ENCODE results near the gene LRP1B.
"Not testable (repeated sequence)": the region's sequence is repeated elsewhere in the genome, so short reads cannot be mapped to it uniquely, and the experiment has no call there.

The LRP1B gene

DNA sequence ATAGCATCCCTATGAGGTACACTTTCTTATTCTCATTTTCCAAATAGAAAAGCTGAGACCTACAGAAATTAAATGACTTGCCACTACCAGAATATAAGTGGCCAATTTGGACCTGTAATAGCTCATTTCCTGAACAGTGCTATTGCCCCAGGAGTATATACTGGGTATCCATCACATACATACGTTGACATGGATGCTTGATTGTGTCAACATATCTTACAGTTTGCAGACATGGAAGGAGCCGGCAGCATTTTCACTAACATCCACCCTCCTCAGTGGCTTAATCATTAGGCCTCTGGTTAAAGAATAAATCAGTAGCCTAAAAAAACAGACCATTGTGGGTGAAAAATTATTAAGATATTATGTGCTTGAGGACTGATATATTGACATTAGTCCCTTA, 829.3 kb downstream of the LRP1B start:
- no peak for DNase-seq (ENCODE audit: low spot score)

DNA sequence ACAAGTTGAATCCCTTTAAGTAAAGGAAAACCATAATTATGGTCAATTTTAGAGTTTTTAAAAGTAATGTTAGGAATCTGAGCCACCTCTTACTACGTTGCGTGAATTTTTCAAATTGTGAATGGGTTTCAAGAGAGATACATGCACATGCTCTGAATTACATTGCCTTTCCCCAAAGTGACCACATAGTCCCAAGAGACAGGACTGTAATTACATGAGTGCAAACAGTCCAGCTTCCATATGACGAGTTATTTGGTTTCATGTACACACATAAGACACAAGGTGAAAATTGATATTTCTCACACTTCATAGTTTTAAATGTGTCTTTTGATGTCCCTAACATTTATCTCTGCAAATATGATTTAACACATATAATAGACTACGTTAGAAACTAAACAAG, 850.8 kb downstream of the LRP1B start:
- no peak for DNase-seq (ENCODE audit: low spot score)

DNA sequence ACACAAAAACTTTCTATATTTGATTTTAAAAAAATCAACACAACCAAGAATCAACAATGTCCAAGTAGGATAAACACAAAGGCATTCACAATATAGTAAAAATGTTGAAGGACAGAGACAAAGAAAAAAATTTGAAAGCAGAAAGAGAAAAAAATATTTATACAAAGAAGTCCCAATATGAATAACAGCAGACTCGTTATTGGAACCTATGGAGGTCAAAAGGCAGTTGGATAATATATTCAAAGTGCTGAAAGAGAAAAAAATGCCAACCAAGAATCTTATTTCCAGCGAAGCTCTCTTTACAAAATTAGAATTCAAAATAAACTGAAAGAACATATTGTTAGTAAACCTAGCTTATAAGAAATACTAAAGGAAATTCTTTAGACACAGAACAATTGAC, 859.5 kb downstream of the LRP1B start:
- no peak for DNase-seq (ENCODE audit: low spot score)

DNA sequence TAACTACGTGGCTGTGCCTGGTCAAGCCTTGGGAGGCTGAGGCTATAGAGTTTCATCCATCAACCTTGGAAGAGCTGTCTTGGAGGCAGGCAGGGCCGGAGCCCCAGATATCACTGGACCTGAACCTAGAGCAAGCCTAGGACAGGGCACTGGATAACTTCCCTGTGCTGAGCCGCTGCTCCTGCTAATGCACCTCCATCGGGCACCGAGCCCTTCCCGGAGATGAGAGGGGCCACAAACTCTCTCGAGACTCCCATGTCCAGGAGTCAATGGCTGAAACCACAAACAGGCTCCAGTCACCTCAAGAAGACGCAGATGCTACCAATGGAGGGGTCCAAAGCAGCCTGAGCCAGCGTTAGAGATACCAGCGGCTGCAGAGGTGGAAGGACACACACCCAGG, 866.0 kb downstream of the LRP1B start:
- no peak for DNase-seq (ENCODE audit: low spot score)

DNA sequence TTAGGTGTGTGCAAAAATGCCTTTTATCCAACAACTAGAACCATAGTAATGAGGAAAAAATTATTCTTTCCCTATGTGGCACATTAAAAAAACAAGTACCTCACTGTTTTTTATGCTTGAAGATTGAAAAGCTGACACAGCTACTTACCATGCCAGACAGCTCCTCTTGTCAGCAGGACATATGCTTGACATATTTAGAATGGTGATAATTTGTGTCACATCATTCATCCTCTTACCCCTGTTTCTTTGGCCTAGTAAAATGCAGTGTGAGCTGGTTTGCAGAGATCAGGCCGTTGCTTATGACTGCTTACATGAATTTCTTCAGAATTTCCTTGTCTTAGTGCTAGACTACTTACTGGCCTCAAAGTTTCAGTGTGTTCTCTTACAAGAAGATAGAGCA, 869.9 kb downstream of the LRP1B start:
- no peak for DNase-seq (ENCODE audit: low spot score)

DNA sequence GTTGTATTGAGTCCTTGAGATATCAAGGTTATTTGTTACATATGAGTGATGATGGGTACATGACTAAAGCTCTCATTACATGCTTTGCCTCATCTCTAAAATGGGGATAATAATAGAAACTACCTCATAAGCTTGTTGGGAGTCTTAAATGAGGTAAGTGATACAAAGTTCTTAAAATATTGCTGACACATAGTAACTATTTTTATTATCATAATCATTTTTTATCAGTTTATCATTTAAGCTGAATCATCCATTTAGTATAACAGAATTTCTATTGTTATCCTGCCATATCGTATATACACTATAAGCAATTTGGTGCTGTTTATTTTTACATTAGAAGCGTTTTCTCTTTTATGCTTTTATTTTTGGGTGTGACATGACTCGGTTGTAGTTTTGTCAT, 871.1 kb downstream of the LRP1B start:
- no peak for DNase-seq (ENCODE audit: low spot score)

DNA sequence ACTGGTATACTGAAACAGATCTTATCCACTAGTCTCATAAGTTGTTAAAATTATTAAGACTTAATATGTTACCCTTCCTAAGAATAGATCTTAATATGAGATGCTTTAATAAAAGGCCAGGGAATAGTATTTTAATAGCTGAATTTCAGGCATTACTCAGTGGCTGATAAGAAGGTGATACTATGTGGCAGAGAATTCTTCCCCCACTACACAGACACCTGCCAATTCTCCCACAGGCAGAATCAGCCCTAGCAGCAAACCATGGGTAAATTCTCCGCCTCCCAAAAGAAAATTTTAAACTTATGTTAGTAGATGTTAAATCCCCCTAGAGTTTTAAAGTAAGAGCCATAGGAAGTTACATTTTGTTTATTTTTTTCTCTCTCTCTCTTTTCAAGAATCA, 888.8 kb downstream of the LRP1B start:
- DNase-seq (ENCODE audit: low spot score) = no peak

DNA sequence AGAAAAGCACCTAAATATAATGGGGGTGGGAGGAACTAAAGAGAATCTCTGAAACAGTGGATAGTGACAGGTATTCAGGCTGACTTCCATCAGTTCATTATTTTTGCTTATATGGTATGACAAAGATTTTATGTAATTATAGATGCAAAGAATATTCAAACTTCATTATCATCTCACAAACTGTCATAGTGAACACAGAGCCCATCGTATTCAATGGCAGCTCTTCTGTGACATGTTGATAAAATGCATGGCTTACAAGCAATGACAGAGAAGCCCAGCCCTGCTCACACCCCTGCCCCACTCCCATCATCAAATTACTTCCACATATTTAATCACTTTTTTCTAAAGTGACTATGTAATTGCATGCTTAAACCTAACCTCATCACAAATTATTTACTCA, 904.3 kb downstream of the LRP1B start:
- DNase-seq (ENCODE audit: low spot score) = no peak

DNA sequence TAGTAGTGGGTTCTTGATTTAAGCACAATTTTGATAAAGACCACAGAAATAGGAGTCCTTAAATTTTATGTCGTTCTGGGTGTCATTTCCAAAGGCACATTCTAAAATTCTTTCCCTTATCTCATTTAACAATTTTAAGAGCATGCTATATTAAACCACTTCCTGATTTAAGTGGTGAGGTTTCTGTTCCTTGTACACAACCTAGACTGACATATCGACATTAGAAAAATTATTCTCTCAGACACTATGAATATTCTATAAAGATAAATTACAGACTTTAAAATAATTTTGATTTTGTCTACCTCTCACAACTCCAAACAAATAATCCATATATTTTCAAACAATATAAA, 923.8 kb downstream of the LRP1B start:
- no peak for DNase-seq (ENCODE audit: low spot score)

DNA sequence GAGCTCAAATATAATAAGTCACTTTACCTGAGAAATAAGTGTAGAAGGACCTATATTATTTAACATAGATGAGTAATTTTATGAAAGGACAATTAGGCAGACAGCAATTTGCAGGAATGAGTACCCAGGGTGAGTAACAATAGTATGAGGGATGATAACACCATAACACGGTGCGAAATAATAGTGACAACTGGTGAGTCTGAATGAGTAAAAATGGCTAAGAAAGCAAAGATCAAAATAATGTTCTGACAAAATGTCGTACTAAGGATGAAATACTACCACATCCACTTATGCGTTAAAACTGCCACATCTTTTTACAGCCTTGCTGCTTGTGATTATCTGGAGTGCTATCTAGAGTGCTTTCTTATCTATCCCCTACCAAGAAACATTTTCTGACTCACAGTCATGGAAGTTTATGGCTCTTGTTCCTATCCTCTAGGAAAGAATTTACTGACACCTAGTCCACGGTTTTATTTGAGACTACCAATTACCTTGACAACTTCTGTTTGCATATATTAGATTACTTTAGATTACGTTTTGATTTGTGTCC, 929.7 kb downstream of the LRP1B start:
- no peak for DNase-seq (ENCODE audit: low spot score)

DNA sequence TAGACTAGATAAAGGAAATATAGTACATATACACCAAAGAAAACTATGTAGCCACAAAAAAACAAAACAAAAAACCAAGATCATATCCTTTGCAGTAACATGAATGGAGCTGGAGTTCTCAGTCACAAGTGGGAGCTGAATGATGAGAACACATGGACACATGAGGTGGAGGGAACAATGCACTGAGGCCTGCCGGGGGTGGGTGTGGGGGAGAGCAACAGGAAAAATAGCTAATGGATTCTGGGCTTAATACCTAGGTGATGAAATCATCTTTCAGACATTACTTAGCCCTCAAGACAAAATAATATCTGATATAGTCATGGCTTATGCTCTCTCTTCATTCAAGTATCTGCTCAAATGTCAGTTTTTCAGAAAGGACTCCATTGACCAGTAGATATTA, 930.6 kb downstream of the LRP1B start:
- no peak for DNase-seq (ENCODE audit: low spot score)

DNA sequence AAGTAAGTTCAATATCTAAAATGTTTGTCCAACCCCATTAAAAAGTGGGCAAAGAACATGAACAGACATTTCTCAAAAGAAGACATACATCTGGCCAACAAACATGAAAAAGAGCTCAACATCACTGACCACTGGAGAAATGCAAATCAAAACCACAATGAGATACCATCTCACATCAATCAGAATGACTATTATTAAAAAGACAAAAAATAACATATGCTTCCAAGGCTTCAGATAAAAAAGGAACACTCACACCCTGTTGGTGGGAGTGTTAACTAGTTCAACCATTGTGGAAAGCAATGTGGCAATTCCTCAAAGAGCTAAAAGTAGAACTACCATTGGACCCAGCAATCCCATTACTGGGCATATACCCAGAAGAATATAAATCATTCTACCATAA, 931.1 kb downstream of the LRP1B start:
- no peak for DNase-seq (ENCODE audit: low spot score)

DNA sequence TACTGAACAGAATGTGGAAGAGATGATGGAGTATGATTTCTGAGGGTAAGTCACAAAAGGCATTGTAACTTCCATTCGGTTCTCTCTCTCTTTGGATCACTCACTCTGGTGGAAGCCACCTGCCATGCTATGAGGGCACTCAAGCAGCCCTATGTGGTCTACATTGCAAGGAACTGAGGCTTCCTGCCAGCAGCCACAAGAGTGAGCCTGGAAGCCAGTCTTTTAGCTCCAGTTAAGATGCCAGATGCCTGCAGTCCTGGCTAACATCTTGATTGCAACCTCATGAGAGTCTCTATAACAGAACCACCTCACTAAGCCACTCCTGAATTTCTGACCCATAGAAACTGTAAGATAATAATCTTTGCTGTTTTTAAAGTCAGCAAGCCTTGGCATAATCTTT, 935.7 kb downstream of the LRP1B start:
- DNase-seq (ENCODE audit: low spot score) = no peak

DNA sequence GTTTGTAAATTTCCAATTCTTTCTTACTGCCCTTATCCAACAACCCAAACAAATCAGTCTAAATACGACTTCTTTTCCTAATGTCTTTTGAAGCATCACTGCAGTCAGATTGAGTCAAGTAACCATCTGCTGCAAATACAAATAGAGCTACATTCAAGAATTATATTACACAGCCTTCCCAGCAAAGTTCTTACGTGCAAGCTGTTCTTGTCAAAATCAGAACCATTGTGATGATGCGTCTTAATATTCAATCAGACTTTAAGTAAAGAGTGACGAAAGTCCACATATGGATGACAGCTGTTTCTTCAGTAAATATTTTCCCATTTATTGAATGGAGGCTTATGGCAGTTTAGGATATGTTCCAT, 943.8 kb downstream of the LRP1B start:
- DNase-seq (ENCODE audit: low spot score) = no peak

DNA sequence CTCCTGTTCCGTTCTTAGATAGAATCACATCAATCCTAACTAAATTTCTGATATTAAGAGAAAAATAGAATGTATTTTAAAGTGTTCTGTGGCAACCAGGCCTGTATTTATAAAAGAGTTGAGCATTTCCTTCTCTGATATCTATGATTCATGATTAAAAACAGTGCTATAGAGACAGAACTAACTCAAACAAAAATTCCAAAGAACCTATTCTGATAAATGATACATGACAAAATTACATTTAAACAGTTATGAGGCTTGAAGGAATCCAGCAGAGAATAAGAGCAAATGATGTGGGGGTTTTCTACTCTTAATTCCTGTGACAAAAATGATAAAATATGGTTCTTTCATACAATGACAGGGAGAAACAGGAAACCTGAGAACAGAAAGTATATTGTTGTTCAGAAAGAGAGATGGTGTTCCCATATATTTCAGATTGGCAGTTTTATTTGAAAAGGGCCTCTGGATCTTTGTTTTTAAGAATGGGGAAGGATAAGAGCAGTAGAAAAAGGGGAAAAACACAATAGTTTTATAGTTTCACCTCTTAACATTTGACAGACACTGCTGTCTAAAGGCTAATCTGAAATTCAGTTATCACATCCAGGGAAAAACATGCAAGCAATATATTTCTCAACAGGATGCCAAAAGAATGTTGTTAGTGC, 944.3 kb downstream of the LRP1B start:
- no peak for DNase-seq (ENCODE audit: low spot score)

DNA sequence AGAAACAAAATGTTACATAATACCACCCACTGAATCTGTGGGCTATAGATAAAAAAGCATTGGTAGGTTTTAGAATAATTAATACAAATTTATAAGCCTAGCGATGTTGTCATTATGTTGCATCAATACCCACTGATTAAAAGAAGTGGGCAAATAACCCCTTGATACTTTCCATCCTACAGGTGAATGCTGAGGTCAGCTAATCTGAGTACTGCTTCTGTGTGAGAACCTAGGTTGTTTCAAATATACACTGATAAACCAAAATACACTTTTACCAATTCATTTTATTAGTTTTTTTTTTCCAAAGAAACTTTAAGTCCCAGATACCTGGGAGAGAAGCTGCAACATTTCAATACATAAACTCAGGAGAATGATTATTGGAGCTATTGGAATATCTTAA, 948.6 kb downstream of the LRP1B start:
- no peak for DNase-seq (ENCODE audit: low spot score)

DNA sequence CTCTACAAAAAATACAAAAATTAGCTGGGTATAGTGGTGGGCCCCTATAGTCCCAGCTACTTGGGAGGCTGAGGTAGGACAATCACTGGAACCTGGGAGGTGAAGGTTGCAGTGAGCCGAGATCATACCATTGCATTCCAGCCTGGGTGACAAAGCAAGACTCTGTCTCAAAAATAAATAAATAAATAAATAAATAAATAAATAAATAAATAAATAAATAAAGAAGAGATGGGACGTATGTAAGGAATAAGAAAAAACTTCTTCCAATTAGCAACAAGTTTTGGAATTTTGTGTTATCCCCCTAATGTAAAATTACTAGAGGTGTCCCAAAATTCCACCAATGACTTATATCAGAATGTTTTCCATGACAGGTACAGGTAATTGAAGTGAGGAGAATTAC, 961.7 kb downstream of the LRP1B start:
- not testable (repeated sequence) for DNase-seq (ENCODE audit: low spot score)

DNA sequence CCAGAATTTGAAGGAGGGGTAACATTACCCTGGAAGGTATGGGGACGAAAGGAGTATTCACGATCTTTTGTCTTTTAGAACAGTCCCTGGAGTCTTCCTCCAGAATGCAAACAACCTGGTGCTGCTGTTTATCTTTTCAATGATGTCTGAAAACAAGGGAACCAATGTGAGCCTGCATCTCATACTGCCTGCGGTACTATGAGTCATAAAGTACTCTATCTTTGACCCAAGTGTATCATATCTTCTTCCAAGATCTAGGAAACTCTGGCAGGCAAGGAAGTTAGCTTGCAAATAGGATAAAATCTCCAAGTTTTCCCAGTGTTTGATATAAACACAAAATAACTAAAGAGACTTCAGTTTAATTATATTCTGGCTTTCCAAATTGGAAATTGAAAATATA, 968.5 kb downstream of the LRP1B start:
- no peak for DNase-seq (ENCODE audit: low spot score)

DNA sequence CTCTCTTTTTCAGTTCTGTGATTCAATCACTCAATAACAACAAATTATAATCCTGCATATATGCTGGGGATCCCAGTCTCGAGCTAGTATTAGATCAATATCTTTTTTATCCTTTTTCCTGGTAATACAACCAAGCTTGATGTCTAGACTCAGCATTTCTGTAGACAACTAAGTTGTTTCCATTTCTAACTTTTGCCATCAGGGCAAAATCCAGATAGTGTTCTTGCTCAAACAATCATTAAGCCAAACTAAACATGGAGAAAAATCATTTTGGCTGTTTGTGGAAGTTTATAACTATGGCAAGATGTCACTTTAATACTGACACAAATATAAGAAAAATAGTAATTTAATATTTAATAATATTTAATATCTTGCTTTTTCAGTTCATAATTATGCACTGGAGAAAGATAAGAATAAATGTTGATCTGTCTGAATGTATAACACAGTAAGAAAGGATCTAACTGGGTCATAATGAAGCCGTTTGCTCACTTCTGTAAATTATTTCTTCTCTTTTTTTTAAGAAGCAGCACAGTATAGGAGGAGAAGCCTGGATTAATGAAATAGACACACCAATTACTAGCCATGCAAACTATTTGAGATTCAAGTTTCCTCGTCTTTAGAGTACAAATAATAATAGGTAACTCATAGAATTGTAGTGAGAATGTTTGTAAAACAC, 979.1 kb downstream of the LRP1B start:
- no peak for DNase-seq (ENCODE audit: low spot score)

DNA sequence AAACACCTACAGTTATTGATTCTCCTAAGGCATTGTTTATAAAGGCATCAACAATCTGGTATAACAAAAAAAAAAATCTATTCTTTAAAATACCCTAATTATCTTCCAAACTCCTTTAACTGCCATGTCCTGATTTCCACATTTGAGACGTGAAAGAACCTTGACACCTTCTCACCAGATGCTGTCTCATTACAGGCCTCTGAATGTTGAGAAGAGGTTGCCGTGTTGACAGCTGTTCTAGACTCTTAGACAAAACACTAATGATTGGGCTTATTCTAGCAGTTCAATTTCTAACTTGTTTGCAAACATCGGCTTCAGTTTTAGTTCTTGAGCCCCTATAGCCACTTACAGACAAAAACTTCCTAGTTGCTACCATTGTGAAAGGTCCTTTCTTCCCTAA, 988.8 kb downstream of the LRP1B start:
- no peak for DNase-seq (ENCODE audit: low spot score)

DNA sequence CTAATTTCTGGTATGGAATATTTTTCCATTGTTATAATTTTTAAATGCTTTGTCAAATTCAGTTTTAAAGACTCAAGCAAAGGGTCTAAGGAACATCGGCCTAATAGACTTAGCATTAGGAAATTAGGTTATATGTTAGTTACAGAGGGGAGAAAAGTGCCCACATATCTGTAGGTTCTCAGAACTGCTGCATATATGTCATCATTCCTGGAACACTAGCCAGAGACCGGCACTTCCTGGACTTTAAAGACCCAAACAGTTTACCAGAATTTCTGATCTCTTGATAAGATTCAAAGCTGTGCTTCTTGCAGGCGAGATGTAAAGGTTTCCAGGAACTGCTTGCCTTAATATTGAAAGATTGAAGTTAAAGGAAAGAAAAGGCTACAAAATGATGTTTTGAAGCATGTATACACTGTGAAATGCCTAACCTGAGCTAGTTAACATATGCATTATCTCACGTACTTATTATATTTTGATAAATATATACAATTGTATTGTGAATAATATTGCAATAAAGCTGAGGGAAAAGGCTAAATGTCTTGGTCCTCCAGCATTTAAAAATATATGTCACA, 993.6 kb downstream of the LRP1B start:
- DNase-seq (ENCODE audit: low spot score) = no peak

DNA sequence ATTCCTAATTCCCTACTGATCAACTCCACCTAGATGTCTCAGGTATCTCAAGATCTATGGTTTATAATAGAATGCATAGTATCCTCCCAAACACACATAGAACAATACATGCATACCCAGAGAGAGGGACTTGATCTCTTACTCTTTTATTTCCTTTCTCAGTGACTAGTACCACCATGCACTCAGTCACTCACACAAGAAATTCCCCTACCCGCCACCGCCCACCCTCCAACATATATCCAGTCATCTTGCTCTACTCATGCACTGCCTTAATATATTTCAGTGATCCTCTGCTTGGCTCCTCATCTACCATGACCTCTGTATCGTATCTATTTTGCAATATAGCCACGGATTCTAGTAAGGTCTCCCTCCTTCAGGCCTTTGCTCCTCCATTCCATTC, 996.9 kb downstream of the LRP1B start:
- no peak for DNase-seq (ENCODE audit: low spot score)

DNA sequence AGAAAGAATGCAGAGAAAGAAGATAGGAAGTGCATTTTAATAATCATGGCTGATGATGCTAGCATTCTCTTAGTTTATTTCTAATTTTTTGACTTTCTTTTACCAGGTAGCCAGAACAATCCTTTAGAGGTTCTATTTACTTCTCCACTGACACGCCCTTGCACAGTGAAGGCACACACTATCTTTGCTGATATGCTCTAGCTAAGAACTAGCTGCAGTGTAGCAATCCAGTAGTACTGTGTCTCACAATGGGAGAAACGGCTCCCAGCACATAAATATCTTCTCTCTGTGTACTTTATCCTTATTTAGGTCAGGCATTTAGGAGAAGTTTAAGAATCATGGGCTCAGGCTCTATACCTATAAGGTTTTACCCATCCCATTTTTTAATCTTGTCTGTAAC, 1005.4 kb downstream of the LRP1B start:
- DNase-seq (ENCODE audit: low spot score) = no peak

DNA sequence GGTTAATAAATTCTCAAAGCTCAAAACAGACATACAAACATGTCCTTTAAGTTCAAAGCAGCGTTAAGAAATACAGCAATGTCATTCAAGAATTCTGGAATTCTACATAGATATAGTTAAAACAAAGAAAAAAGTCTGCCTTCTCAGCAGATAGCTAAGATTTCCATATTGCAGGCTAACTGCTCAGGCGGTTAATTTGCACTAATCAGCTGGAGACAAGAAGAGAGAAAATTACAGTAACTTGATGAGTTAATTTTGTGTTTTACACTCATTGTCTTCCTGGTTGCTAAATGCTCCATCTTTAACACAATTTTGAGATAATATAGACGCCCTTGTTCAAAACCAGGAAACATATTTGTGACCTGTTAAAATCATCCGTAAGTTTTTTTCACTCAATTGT, 1012.0 kb downstream of the LRP1B start:
- no peak for DNase-seq (ENCODE audit: low spot score)
